Measurements from ENCODE around the gene AMZ1. TPM values are rescaled to one million over a fixed set of nuclear protein-coding genes. Genes with fewer than 3 reads are reported as not detected.
A peak's percentile ranks its signal among the peaks of the same experiment; 100 is the strongest.

The AMZ1 gene
- total and polyA plus RNA-seq, 2 experiments from 2014 or later: 1.4 TPM; not detected in 1

DNA sequence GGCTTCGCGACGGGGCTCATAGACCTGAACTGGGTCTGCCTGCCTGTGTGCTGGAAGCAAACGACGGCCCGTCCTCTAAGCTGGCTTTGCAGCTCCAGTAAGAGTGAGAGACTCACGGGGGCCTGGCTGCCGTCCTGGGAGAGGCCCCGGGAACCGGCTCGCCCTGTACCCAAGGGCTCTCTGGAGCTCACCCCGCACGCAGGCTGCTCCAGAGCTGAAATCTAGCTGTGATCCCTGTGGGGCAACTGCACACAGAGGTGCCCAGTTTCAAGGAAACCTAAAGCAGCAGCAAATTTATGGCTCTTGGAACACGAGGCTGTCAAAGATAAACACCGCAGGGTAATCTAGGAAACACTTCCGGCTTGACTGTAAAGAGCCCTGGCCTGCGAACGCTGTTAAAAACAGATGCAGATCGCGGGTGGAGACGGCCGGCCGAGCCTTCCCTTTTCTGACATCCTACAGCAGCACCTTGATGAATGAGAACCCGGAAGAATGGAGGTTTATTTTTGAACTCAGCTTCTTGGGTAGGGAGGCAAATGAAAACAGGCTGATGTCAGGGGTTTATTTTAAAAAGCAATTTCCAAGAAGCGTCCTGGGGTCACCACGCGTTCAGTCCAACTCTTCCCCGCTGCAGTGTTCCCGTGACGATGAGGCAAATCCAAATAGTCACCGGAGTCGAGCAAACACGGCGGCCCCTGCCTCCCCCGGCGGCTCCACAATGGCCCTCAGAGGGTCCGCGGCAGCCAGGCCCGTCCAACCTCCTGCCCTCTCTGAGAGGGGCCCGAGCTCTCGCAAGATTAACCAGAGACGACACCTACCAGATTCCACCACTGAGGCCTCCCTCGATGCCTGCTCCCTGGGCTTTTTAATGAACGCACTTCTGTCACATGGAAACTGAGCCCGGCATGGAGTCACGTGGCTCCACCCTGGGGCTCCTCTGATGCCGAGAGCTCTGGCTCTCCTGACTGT lies 29.6 kb downstream of the AMZ1 start:
- peak overlapping the region; percentile 90 for H3K27ac ChIP-seq
- WGBS (ENCODE audit: low lambda C conversion rate, missing lambda C conversion rate): 46% methylated on average over 47 of the region's 47 CpGs

DNA sequence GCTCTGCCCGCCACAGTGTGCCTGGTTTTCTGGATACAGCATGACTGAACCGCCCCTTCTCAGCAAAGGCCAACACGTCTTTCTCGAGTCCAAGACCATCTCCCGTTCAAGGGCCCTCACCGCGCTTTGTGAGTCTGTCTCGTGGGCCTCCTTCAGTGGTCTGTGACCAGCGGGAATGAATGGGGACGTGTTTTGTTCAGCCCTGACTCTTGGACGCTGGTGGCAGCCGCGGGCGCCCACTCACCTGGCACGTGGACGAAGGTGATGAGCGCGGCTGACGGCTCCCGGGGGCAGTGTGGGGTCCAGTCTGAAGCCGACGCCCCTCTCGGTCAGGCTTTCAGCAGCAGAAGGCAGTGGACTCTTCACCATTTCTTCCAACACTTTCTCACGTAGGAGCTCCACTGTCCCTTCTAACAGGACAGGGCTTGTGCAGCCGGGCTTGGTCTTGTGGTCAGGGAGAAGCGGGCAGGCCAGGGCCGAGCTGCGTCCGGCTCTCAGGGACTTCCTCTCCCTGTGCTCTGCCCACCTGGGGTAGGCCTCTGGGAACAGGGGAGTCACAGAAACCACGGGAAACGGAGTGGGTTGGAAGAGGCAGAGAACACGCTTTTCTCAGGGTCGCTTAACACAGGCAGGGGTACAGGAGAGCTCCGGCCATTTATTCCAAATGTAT lies 30.4 kb downstream of the AMZ1 start:
- no peak overlapping the region for H3K4me2 ChIP-seq
- peaks cover 23% of the 10 kb centered on the region for H3K4me1 ChIP-seq (ENCODE audit: insufficient read depth)
- H3K79me2 ChIP-seq: no peaks in the 10 kb centered on the region
- H2AFZ ChIP-seq: no peak overlapping the region
- WGBS (ENCODE audit: low lambda C conversion rate, missing lambda C conversion rate): 94% methylated on average over 33 of the region's 34 CpGs
- no peak overlapping the region for H3K4me3 ChIP-seq
- no peaks in the 10 kb centered on the region for H3K9me2 ChIP-seq (replicated peaks; ENCODE audit: insufficient read depth)
- H4K20me1 ChIP-seq (ENCODE audit: insufficient read depth, poor library complexity, severe bottlenecking): no peaks in the 10 kb centered on the region
- TF ChIP-seq EZH2phosphoT487 (IDR thresholded peaks at IDR 0.05; ENCODE audit: low read depth, severe bottlenecking, unreplicated experiment) (no peak), EZH2 (IDR thresholded peaks at IDR 0.05; ENCODE audit: borderline replicate concordance) (no peak)
- TF ChIP-seq, protein P1, sequence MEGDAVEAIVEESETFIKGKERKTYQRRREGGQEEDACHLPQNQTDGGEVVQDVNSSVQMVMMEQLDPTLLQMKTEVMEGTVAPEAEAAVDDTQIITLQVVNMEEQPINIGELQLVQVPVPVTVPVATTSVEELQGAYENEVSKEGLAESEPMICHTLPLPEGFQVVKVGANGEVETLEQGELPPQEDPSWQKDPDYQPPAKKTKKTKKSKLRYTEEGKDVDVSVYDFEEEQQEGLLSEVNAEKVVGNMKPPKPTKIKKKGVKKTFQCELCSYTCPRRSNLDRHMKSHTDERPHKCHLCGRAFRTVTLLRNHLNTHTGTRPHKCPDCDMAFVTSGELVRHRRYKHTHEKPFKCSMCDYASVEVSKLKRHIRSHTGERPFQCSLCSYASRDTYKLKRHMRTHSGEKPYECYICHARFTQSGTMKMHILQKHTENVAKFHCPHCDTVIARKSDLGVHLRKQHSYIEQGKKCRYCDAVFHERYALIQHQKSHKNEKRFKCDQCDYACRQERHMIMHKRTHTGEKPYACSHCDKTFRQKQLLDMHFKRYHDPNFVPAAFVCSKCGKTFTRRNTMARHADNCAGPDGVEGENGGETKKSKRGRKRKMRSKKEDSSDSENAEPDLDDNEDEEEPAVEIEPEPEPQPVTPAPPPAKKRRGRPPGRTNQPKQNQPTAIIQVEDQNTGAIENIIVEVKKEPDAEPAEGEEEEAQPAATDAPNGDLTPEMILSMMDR (IDR thresholded peaks at IDR 0.05; ENCODE audit: poor library complexity): no peak
- H3K27me3 ChIP-seq: no peaks in the 10 kb centered on the region
- no peak for DNase-seq (ENCODE audit: low spot score)
- H3K9me3 ChIP-seq (ENCODE audit: low read depth): no peaks in the 10 kb centered on the region
- no peaks in the 10 kb centered on the region for H3K36me3 ChIP-seq (replicated peaks; ENCODE audit: insufficient read depth, low read depth)
- peak overlapping the region; percentile 90 for H3K27ac ChIP-seq

More for the DNA sequence above, 29.6 kb downstream of the AMZ1 start:
- Histone ChIP-seq H3K4me2 (peak overlapping the region; percentile 55), H3K9me2 (replicated peaks; ENCODE audit: insufficient read depth) (no peaks in the 10 kb centered on the region), H3K36me3 (replicated peaks; ENCODE audit: insufficient read depth, low read depth) (no peaks in the 10 kb centered on the region), H3K9me3 (ENCODE audit: low read depth) (no peaks in the 10 kb centered on the region), H3K27me3 (no peaks in the 10 kb centered on the region), H4K20me1 (ENCODE audit: insufficient read depth, poor library complexity, severe bottlenecking) (no peaks in the 10 kb centered on the region), H2AFZ (no peak overlapping the region), H3K4me1 (ENCODE audit: insufficient read depth) (peaks cover 23% of the 10 kb centered on the region), H3K79me2 (no peaks in the 10 kb centered on the region), H3K4me3 (no peak overlapping the region)
- peak; percentile 86 for DNase-seq (ENCODE audit: low spot score)
- TF ChIP-seq, protein P1 (IDR thresholded peaks at IDR 0.05; ENCODE audit: poor library complexity): no peak
- TF ChIP-seq EZH2 (IDR thresholded peaks at IDR 0.05; ENCODE audit: borderline replicate concordance): no peak
- TF ChIP-seq EZH2phosphoT487 (IDR thresholded peaks at IDR 0.05; ENCODE audit: low read depth, severe bottlenecking, unreplicated experiment): no peak

- no peaks in the 10 kb centered on the region for H3K36me3 ChIP-seq (replicated peaks; ENCODE audit: insufficient read depth, low read depth)
- H3K79me2 ChIP-seq: no peaks in the 10 kb centered on the region
- no peaks in the 10 kb centered on the region for H3K9me3 ChIP-seq (ENCODE audit: low read depth)
- no peaks in the 10 kb centered on the region for H3K9me2 ChIP-seq (replicated peaks; ENCODE audit: insufficient read depth)
- no peak for TF ChIP-seq EZH2 (IDR thresholded peaks at IDR 0.05; ENCODE audit: borderline replicate concordance)
- TF ChIP-seq, protein P1 (IDR thresholded peaks at IDR 0.05; ENCODE audit: poor library complexity): peak; percentile 8
- 79% methylated on average over 16 of the region's 16 CpGs for WGBS (ENCODE audit: low lambda C conversion rate, missing lambda C conversion rate)
- no peak for DNase-seq (ENCODE audit: low spot score)
- H2AFZ ChIP-seq: no peak overlapping the region
- no peak overlapping the region for H3K27ac ChIP-seq
- H3K4me1 ChIP-seq (ENCODE audit: insufficient read depth): peaks cover 23% of the 10 kb centered on the region
- no peaks in the 10 kb centered on the region for H4K20me1 ChIP-seq (ENCODE audit: insufficient read depth, poor library complexity, severe bottlenecking)
- no peak overlapping the region for H3K4me3 ChIP-seq
- no peak overlapping the region for H3K4me2 ChIP-seq
- no peaks in the 10 kb centered on the region for H3K27me3 ChIP-seq
Observed at GRCh38 chr7:2719007-2719406, 31.0 kb downstream of the AMZ1 start.

All from hepatocyte (in vitro differentiated cells).